Hepatocyte (in vitro differentiated cells): ENCODE measurements around the gene KRT6A.
"Not testable (repeated sequence)": the region's sequence is repeated elsewhere in the genome, so short reads cannot be mapped to it uniquely, and the experiment has no call there.

Source experiments
- EZH2 ChIP-seq: fragments of 200-600 bp; sonication (generic); IDR thresholded peaks from 2 replicates; pipeline ENCODE4 v1.6.1; 2016; ENCODE audit warnings: antibody characterized with exemption, mild to moderate bottlenecking, borderline replicate concordance
- TF ChIP-seq, protein P1 (sequence below): fragments of 200-600 bp; sonication (generic); IDR thresholded peaks from 2 replicates; pipeline ENCODE4 v1.5.1; 2016; ENCODE audit warnings: antibody characterized with exemption, mild to moderate bottlenecking; ENCODE audit not compliant: poor library complexity

DNA sequence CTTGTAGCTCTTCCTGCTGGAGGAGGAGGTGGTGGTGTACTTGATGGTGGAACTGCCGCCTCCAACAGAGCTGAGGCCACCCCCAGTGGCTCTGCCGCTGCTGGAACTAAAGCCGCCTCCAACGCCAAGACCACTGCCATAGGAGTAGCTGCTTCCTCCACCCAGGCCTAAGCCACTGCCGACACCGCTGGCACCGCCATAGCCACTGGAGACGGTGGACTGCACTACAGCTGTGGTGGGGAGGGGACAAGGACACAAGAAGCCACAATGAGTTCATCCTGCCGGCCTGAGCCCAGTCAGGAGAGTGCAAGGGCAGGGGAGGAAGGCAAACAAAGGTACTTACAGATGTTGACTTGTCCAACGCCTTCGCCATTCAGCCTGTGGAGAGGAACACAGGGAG, 45.9 kb downstream of the KRT6A start:
- TF ChIP-seq, protein P1, sequence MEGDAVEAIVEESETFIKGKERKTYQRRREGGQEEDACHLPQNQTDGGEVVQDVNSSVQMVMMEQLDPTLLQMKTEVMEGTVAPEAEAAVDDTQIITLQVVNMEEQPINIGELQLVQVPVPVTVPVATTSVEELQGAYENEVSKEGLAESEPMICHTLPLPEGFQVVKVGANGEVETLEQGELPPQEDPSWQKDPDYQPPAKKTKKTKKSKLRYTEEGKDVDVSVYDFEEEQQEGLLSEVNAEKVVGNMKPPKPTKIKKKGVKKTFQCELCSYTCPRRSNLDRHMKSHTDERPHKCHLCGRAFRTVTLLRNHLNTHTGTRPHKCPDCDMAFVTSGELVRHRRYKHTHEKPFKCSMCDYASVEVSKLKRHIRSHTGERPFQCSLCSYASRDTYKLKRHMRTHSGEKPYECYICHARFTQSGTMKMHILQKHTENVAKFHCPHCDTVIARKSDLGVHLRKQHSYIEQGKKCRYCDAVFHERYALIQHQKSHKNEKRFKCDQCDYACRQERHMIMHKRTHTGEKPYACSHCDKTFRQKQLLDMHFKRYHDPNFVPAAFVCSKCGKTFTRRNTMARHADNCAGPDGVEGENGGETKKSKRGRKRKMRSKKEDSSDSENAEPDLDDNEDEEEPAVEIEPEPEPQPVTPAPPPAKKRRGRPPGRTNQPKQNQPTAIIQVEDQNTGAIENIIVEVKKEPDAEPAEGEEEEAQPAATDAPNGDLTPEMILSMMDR, result not testable (repeated sequence)
- not testable (repeated sequence) for TF ChIP-seq EZH2
